ENCODE results near the gene HLA-DMB.
A peak's percentile ranks its signal among the peaks of the same experiment; 100 is the strongest.
"Not testable (repeated sequence)": the region's sequence is repeated elsewhere in the genome, so short reads cannot be mapped to it uniquely, and the experiment has no call there.

Gene HLA-DMB

GRCh38 chr6:32945953-32946352 lies 5.1 kb upstream of the HLA-DMB start:
- TF ChIP-seq POLR2AphosphoS5 (IDR thresholded peaks at IDR 0.05; ENCODE audit: low read depth, low read length): no peak
- TF ChIP-seq TAF1 (IDR thresholded peaks at IDR 0.05; ENCODE audit: borderline replicate concordance, low read depth, low read length): no peak
- TF ChIP-seq POLR2A (IDR thresholded peaks at IDR 0.05; ENCODE audit: low read depth, low read length): no peak
- FAIRE-seq: no peak
- DNase-seq (ENCODE audit: insufficient read length): no peak

- DNase-seq (ENCODE audit: insufficient read length) (no peak), FAIRE-seq (peak; percentile 96)
- TF ChIP-seq POLR2AphosphoS5 (IDR thresholded peaks at IDR 0.05; ENCODE audit: low read depth, low read length) (peak; percentile 70), POLR2A (IDR thresholded peaks at IDR 0.05; ENCODE audit: low read depth, low read length) (no peak)
These were observed 4.4 kb upstream of the HLA-DMB start for GRCh38 chr6:32945108-32945760.

- FAIRE-seq: peak; percentile 97
- TF ChIP-seq TAF1 (IDR thresholded peaks at IDR 0.05; ENCODE audit: borderline replicate concordance, low read depth, low read length): peak; percentile 57; the same call in 1 of the 2 replicates
- peak; percentile 75; the same call in 1 of the 2 replicates for TF ChIP-seq POLR2AphosphoS5 (IDR thresholded peaks at IDR 0.05; ENCODE audit: low read depth, low read length)
- peak; percentile 79 for TF ChIP-seq POLR2A (IDR thresholded peaks at IDR 0.05; ENCODE audit: low read depth, low read length)
- DNase-seq (ENCODE audit: insufficient read length): no peak
These were observed 3.2 kb upstream of the HLA-DMB start for GRCh38 chr6:32943864-32944649.

GRCh38 chr6:32942555-32943123 lies 1.8 kb upstream of the HLA-DMB start:
- not testable (repeated sequence) for FAIRE-seq; DNase-seq (ENCODE audit: insufficient read length)

- TF ChIP-seq POLR2AphosphoS5 (IDR thresholded peaks at IDR 0.05; ENCODE audit: low read depth, low read length) (no peak), POLR2A (IDR thresholded peaks at IDR 0.05; ENCODE audit: low read depth, low read length) (no peak), TAF1 (IDR thresholded peaks at IDR 0.05; ENCODE audit: borderline replicate concordance, low read depth, low read length) (no peak)
- DNase-seq (ENCODE audit: insufficient read length) (no peak), FAIRE-seq (no peak)
These were observed 463 bp upstream of the HLA-DMB start for GRCh38 chr6:32941214-32941768.

- TF ChIP-seq POLR2AphosphoS5 (IDR thresholded peaks at IDR 0.05; ENCODE audit: low read depth, low read length): no peak
- no peak for TF ChIP-seq POLR2A (IDR thresholded peaks at IDR 0.05; ENCODE audit: low read depth, low read length)
- TF ChIP-seq TAF1 (IDR thresholded peaks at IDR 0.05; ENCODE audit: borderline replicate concordance, low read depth, low read length): no peak
- no peak for DNase-seq (ENCODE audit: insufficient read length)
- FAIRE-seq: no peak
These were observed 2.3 kb downstream of the HLA-DMB start for GRCh38 chr6:32938494-32938893.

- DNase-seq (ENCODE audit: insufficient read length): no peak
- no peak for FAIRE-seq
- TF ChIP-seq TAF1 (IDR thresholded peaks at IDR 0.05; ENCODE audit: borderline replicate concordance, low read depth, low read length): no peak
- peak; percentile 42; the same call in 1 of the 2 replicates for TF ChIP-seq POLR2A (IDR thresholded peaks at IDR 0.05; ENCODE audit: low read depth, low read length)
- TF ChIP-seq POLR2AphosphoS5 (IDR thresholded peaks at IDR 0.05; ENCODE audit: low read depth, low read length): peak; percentile 60; the same call in 1 of the 2 replicates
These were observed 3.6 kb downstream of the HLA-DMB start for GRCh38 chr6:32937230-32937633.

GRCh38 chr6:32936239-32937152 lies 4.3 kb downstream of the HLA-DMB start:
- DNase-seq (ENCODE audit: insufficient read length) (no peak), FAIRE-seq (no peak)
- TF ChIP-seq POLR2AphosphoS5 (IDR thresholded peaks at IDR 0.05; ENCODE audit: low read depth, low read length): no peak
- no peak for TF ChIP-seq TAF1 (IDR thresholded peaks at IDR 0.05; ENCODE audit: borderline replicate concordance, low read depth, low read length)
- no peak for TF ChIP-seq POLR2A (IDR thresholded peaks at IDR 0.05; ENCODE audit: low read depth, low read length)

GRCh38 chr6:32935551-32936238 lies 5.1 kb downstream of the HLA-DMB start:
- FAIRE-seq (no peak), DNase-seq (ENCODE audit: insufficient read length) (no peak)
- TF ChIP-seq POLR2A (IDR thresholded peaks at IDR 0.05; ENCODE audit: low read depth, low read length) (peak; percentile 5; the same call in 1 of the 2 replicates), POLR2AphosphoS5 (IDR thresholded peaks at IDR 0.05; ENCODE audit: low read depth, low read length) (peak; percentile 10), TAF1 (IDR thresholded peaks at IDR 0.05; ENCODE audit: borderline replicate concordance, low read depth, low read length) (no peak)

GRCh38 chr6:32933661-32934085 lies 7.2 kb downstream of the HLA-DMB start:
- no peak for DNase-seq (ENCODE audit: insufficient read length)
- FAIRE-seq: peak; percentile 72
- TF ChIP-seq POLR2A (IDR thresholded peaks at IDR 0.05; ENCODE audit: low read depth, low read length): peak; percentile 67
- TF ChIP-seq TAF1 (IDR thresholded peaks at IDR 0.05; ENCODE audit: borderline replicate concordance, low read depth, low read length): no peak
- TF ChIP-seq POLR2AphosphoS5 (IDR thresholded peaks at IDR 0.05; ENCODE audit: low read depth, low read length): peak; percentile 85

All from GM12892 (cell line).